NT2/D1 (cell line): ENCODE results near the gene CNKSR2.

Experiments used
- DNase-seq: peaks from one replicate; pipeline ENCODE4 v3.0.0-alpha.2; 2011; ENCODE audit warnings: low read depth, low spot score
- H3K27me3 ChIP-seq: 2 replicates; pipeline ENCODE4 v1.6.0; 2011; ENCODE audit warnings: mild to moderate bottlenecking; ENCODE audit not compliant: insufficient read length, insufficient read depth
- H3K36me3 ChIP-seq: 2 replicates; pipeline ENCODE4 v1.6.1; 2011; ENCODE audit warnings: mild to moderate bottlenecking, low read length, mixed read lengths; ENCODE audit not compliant: insufficient read depth, insufficient read length
- H3K4me1 ChIP-seq: 2 replicates; pipeline ENCODE4 v1.5.1; 2011; ENCODE audit not compliant: insufficient read depth, insufficient read length
- H3K4me3 ChIP-seq: 2 replicates; pipeline ENCODE4 v1.5.1; 2011; ENCODE audit warnings: low read depth; ENCODE audit not compliant: insufficient read length
- H3K9ac ChIP-seq: 2 replicates; pipeline ENCODE4 v1.6.0; 2011; ENCODE audit warnings: low read depth; ENCODE audit not compliant: insufficient read length
- H3K9me3 ChIP-seq: 2 replicates; pipeline ENCODE4 v1.5.1; 2011; ENCODE audit warnings: mild to moderate bottlenecking, low read length; ENCODE audit not compliant: insufficient read depth
- SUZ12 ChIP-seq: IDR thresholded peaks from 2 replicates; pipeline ENCODE4 v1.6.1; 2011; ENCODE audit not compliant: insufficient read length, insufficient read depth; ENCODE audit errors: extremely low read depth
- YY1 ChIP-seq: IDR thresholded peaks from 2 replicates; pipeline ENCODE4 v1.6.1; 2011; ENCODE audit not compliant: insufficient read length, insufficient read depth
- ZNF274 ChIP-seq: IDR thresholded peaks from 2 replicates; pipeline ENCODE4 v1.6.1; 2011; ENCODE audit warnings: mild to moderate bottlenecking, low read depth, low read length

Gene CNKSR2

GRCh38 chrX:21374163-21374993 lies at the start of gene CNKSR2:
Gene CNKSR2, plus strand, starts transcription at chrX:21374418. Its CDS starts 480 bp downstream, at chrX:21374898.
- Histone ChIP-seq H3K4me3 (peak within 1 kb of the TSS; percentile 84), H3K27me3 (peaks cover 25% of the 10 kb centered on the region), H3K9ac (peak within 1 kb of the TSS; percentile 88), H3K9me3 (no peaks in the 10 kb centered on the region), H3K36me3 (no peaks in the 10 kb centered on the region), H3K4me1 (no peaks in the 10 kb centered on the region)
- DNase-seq = peak; percentile 60
- no peak for TF ChIP-seq ZNF274
- no peak for TF ChIP-seq SUZ12
- no peak for TF ChIP-seq YY1

GRCh38 chrX:21354725-21355124 lies 19.5 kb upstream of the CNKSR2 start:
- no peaks in the 10 kb centered on the region for H3K27me3 ChIP-seq
- no peaks in the 10 kb centered on the region for H3K9me3 ChIP-seq
- no peak overlapping the region for H3K9ac ChIP-seq
- no peaks in the 10 kb centered on the region for H3K36me3 ChIP-seq
- no peak for TF ChIP-seq ZNF274
- TF ChIP-seq YY1 = no peak
- no peak for TF ChIP-seq SUZ12
- H3K4me3 ChIP-seq = no peak overlapping the region
- no peak for DNase-seq
- no peaks in the 10 kb centered on the region for H3K4me1 ChIP-seq

- no peak for TF ChIP-seq ZNF274
- no peak for TF ChIP-seq YY1
- TF ChIP-seq SUZ12 = no peak
- Histone ChIP-seq H3K4me3 (no peak overlapping the region), H3K9me3 (no peaks in the 10 kb centered on the region)
Measured at GRCh38 chrX:21355831-21356230, 18.4 kb upstream of the CNKSR2 start.

GRCh38 chrX:21369613-21370012 lies 4.6 kb upstream of the CNKSR2 start:
- no peaks in the 10 kb centered on the region for H3K9me3 ChIP-seq
- H3K4me1 ChIP-seq = no peaks in the 10 kb centered on the region
- no peak overlapping the region for H3K4me3 ChIP-seq
- DNase-seq = no peak
- TF ChIP-seq SUZ12 (no peak), YY1 (no peak), ZNF274 (no peak)
- H3K36me3 ChIP-seq = no peaks in the 10 kb centered on the region
- H3K27me3 ChIP-seq = peaks cover 14% of the 10 kb centered on the region
- H3K9ac ChIP-seq = no peak overlapping the region

More at GRCh38 chrX:21355831-21356230, 18.4 kb upstream of the CNKSR2 start:
- no peaks in the 10 kb centered on the region for H3K36me3 ChIP-seq
- no peak for DNase-seq
- H3K9ac ChIP-seq = no peak overlapping the region
- no peaks in the 10 kb centered on the region for H3K27me3 ChIP-seq
- no peaks in the 10 kb centered on the region for H3K4me1 ChIP-seq

- Histone ChIP-seq H3K4me3 (no peak overlapping the region), H3K9me3 (no peaks in the 10 kb centered on the region), H3K9ac (no peak overlapping the region)
Measured at GRCh38 chrX:21373001-21373400, 1.2 kb upstream of the CNKSR2 start.

GRCh38 chrX:21373637-21374162 lies 518 bp upstream of the CNKSR2 start:
- TF ChIP-seq SUZ12 (no peak), ZNF274 (no peak), YY1 (no peak)
- H3K36me3 ChIP-seq = no peaks in the 10 kb centered on the region
- DNase-seq = no peak
- H3K27me3 ChIP-seq = peaks cover 25% of the 10 kb centered on the region
- H3K4me1 ChIP-seq = no peaks in the 10 kb centered on the region
- no peaks in the 10 kb centered on the region for H3K9me3 ChIP-seq
- peak overlapping the region; percentile 84 for H3K4me3 ChIP-seq
- H3K9ac ChIP-seq = peak overlapping the region; percentile 88

More at GRCh38 chrX:21373001-21373400, 1.2 kb upstream of the CNKSR2 start:
- no peak for TF ChIP-seq ZNF274
- no peaks in the 10 kb centered on the region for H3K4me1 ChIP-seq
- no peaks in the 10 kb centered on the region for H3K36me3 ChIP-seq
- DNase-seq = no peak
- peaks cover 25% of the 10 kb centered on the region for H3K27me3 ChIP-seq

GRCh38 chrX:21374994-21375707 lies 933 bp downstream of the CNKSR2 start:
- TF ChIP-seq SUZ12 (no peak), YY1 (no peak), ZNF274 (no peak)
- no peaks in the 10 kb centered on the region for H3K4me1 ChIP-seq
- H3K27me3 ChIP-seq = peaks cover 25% of the 10 kb centered on the region
- peak overlapping the region; percentile 88 for H3K9ac ChIP-seq
- no peaks in the 10 kb centered on the region for H3K9me3 ChIP-seq
- peak overlapping the region; percentile 84 for H3K4me3 ChIP-seq
- DNase-seq = no peak
- no peaks in the 10 kb centered on the region for H3K36me3 ChIP-seq
